Natural killer cell (primary cell): ENCODE results near the gene ATP10D. TPM values are rescaled to one million over a fixed set of nuclear protein-coding genes. Genes with fewer than 3 reads are reported as not detected.

Experiments used
- ATAC-seq, 3 donors: fragments of 150-1000 bp in 2 of 3; fragments of 200-7000 bp in 1 of 3; cut with Tn5 transposase; 1 replicate in 1 of 3; 2 replicates in 2 of 3; pipeline ENCODE4 v1.10.0; 2021; ENCODE audit warnings: mild to moderate bottlenecking in 2 of 3, moderate library complexity in 2 of 3
- DNase-seq, 2 donors: peaks; one replicate each; pipeline versions ENCODE4 v3.0.0 to v3.0.0-alpha.2; 2013 to 2021; ENCODE audit warnings: mixed read lengths in 1 of 2
- H3K27ac ChIP-seq: one replicate; pipeline ENCODE4 v1.5.1; 2013; ENCODE audit warnings: mild to moderate bottlenecking, low read length
- H3K27me3 ChIP-seq: one replicate; pipeline ENCODE4 v1.6.1; 2013; ENCODE audit warnings: low read length; ENCODE audit not compliant: control insufficient read depth, insufficient read depth
- H3K36me3 ChIP-seq: one replicate; pipeline ENCODE4 v1.6.1; 2013; ENCODE audit warnings: low read length; ENCODE audit not compliant: control insufficient read depth, insufficient read depth
- H3K4me1 ChIP-seq: one replicate; pipeline ENCODE4 v1.6.1; 2013; ENCODE audit warnings: low read length; ENCODE audit not compliant: control insufficient read depth, insufficient read depth
- H3K4me3 ChIP-seq: one replicate; pipeline ENCODE4 v1.5.1; 2013; ENCODE audit warnings: low read length
- H3K9me3 ChIP-seq: one replicate; pipeline ENCODE4 v1.6.1; 2013; ENCODE audit warnings: low read length; ENCODE audit not compliant: control insufficient read depth, insufficient read depth
- H3K27ac Mint-ChIP-seq, 2 donors: one replicate each; pipeline ENCODE4 v1.8.0; 2022; ENCODE audit warnings: mild to moderate bottlenecking in 2 of 2, mixed read lengths in 2 of 2, moderate library complexity in 1 of 2
- H3K27me3 Mint-ChIP-seq, 2 donors: one replicate each; pipeline ENCODE4 v1.8.0; 2022; ENCODE audit warnings: low read depth in 2 of 2, mixed read lengths in 2 of 2
- H3K36me3 Mint-ChIP-seq: one replicate; pipeline ENCODE4 v1.8.0; 2022; ENCODE audit warnings: mixed read lengths
- H3K4me1 Mint-ChIP-seq, 2 donors: one replicate each; pipeline ENCODE4 v1.8.0; 2022; ENCODE audit warnings: mixed read lengths in 2 of 2
- H3K4me3 Mint-ChIP-seq: one replicate; pipeline ENCODE4 v1.8.0; 2022; ENCODE audit warnings: mild to moderate bottlenecking, moderate library complexity, mixed read lengths
- H3K9me3 Mint-ChIP-seq, 2 donors: one replicate each; pipeline ENCODE4 v1.8.0; 2022; ENCODE audit warnings: mixed read lengths in 2 of 2
- WGBS: methylation state at CpG from one replicate; pipeline ENCODE4 v1.1.7; 2013; ENCODE audit warnings: missing lambda C conversion rate; ENCODE audit not compliant: insufficient coverage; 5-methylcytosine and 5-hydroxymethylcytosine counted together
- intact Hi-C: fragments of 100-400 bp; cut with micrococcal nuclease; formaldehyde crosslinking; loops from one replicate; pipeline ENCODE4 v1.14.2; 2022
- total RNA-seq, 4 donors: library from RNA; stranded (reverse); fragments of 120-200 nt in 1 of 4; gene quantifications; one replicate each; pipeline versions ENCODE4 v1.2.3 to v1.2.4, GENCODE V29; 2013 to 2022
- TF ChIP-seq, protein P1 (sequence below): fragments of 200-600 bp; IDR thresholded peaks from one replicate; pipeline ENCODE4 v1.8.0; 2022; ENCODE audit warnings: antibody characterized with exemption

ATP10D gene
- total RNA-seq, 3 donors from 2014 or later (not counting 1 experiment from before 2014, with no cell fraction given): 19.8 to 79.3 (median 28.0) TPM

DNA sequence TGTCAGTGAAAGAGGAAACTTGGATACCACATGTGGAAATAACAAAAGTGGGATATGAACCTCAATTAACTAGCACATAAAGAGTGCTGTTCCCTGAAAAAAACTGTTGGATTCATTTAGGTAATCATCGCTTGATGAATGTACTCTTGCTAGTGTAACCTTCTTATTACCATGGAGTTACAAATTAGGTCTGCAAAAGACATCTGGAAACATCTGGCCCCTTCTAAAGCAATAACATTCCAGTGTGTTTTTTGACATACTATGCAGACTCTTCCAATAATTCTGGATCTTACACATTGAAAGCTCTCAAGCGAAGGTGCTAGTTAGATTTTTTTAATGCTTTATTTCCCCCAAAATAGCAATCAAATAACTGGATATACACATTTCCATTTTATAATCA is 134.6 kb downstream of the ATP10D start:
- Mint-ChIP-seq H3K9me3 (no peaks in the 10 kb centered on the region), H3K4me1 (no peaks in the 10 kb centered on the region), H3K27me3 (peaks cover 0 to 2% of the 10 kb centered on the region in 2 donors), H3K27ac (no peak overlapping the region), H3K36me3 (no peaks in the 10 kb centered on the region), H3K4me3 (no peak overlapping the region)
- intact Hi-C loops: no loop called here
- DNase-seq: no peak
- no peaks in the 10 kb centered on the region for H3K4me1 ChIP-seq
- no peaks in the 10 kb centered on the region for H3K36me3 ChIP-seq
- TF ChIP-seq, protein P1, sequence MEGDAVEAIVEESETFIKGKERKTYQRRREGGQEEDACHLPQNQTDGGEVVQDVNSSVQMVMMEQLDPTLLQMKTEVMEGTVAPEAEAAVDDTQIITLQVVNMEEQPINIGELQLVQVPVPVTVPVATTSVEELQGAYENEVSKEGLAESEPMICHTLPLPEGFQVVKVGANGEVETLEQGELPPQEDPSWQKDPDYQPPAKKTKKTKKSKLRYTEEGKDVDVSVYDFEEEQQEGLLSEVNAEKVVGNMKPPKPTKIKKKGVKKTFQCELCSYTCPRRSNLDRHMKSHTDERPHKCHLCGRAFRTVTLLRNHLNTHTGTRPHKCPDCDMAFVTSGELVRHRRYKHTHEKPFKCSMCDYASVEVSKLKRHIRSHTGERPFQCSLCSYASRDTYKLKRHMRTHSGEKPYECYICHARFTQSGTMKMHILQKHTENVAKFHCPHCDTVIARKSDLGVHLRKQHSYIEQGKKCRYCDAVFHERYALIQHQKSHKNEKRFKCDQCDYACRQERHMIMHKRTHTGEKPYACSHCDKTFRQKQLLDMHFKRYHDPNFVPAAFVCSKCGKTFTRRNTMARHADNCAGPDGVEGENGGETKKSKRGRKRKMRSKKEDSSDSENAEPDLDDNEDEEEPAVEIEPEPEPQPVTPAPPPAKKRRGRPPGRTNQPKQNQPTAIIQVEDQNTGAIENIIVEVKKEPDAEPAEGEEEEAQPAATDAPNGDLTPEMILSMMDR: no peak
- ATAC-seq: no peak
- peaks cover 4% of the 10 kb centered on the region for H3K27me3 ChIP-seq
- no peaks in the 10 kb centered on the region for H3K9me3 ChIP-seq
- 94% methylated on average over 2 of the region's 2 CpGs for WGBS
- H3K4me3 ChIP-seq: no peak overlapping the region
- H3K27ac ChIP-seq: no peak overlapping the region

DNA sequence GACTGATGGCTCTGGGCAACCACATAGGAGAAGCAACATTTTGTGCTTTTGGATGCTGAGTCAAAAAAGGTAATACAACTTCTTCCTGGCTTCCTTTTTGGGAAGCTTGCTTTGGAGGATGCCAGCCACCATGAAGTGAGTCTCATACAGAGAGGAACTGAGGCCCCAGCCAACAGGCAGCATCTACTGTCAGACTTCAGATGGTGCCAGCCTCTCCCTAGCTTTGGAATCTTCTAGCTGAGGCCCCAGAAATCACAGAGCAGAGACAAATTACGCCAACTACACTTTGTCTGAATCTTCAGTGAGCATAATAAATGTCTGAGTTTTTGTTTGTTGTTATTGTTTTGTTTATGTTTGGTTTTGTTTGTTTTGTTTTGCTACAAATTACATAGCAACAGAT is 136.1 kb downstream of the ATP10D start:
- TF ChIP-seq, protein P1: no peak
- Mint-ChIP-seq H3K27me3 (peaks cover 0 to 2% of the 10 kb centered on the region in 2 donors), H3K36me3 (no peaks in the 10 kb centered on the region), H3K4me3 (no peak overlapping the region), H3K4me1 (no peaks in the 10 kb centered on the region), H3K27ac (no peak overlapping the region), H3K9me3 (no peaks in the 10 kb centered on the region)
- H3K9me3 ChIP-seq: no peaks in the 10 kb centered on the region
- ATAC-seq: no peak
- H3K4me1 ChIP-seq: no peaks in the 10 kb centered on the region
- H3K27ac ChIP-seq: no peak overlapping the region
- no peaks in the 10 kb centered on the region for H3K27me3 ChIP-seq
- WGBS: 93% methylated on average over 1 of the region's 1 CpG
- H3K4me3 ChIP-seq: no peak overlapping the region
- intact Hi-C loops: no loop called here
- DNase-seq: no peak
- H3K36me3 ChIP-seq: no peaks in the 10 kb centered on the region

DNA sequence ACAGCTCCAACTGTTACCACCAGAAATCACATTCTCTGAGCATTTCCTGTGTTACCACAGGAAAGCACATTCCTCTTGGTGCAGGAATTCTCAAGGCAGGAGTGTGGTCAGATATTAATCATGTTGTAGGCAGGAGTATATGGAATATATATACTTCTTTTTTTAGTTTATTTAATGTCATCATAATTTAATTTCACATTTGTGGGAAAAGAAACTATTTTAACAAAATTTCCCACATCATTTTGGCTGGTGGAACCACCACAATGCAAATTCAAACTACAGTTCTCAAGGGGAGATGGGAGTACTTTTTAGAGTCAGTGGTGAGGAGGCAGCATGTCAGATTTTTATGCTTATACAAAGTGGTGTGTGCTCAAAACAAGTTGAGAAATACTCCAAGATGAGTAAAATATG is 139.0 kb downstream of the ATP10D start:
- Mint-ChIP-seq H3K27ac (no peak overlapping the region), H3K36me3 (no peaks in the 10 kb centered on the region), H3K4me1 (no peaks in the 10 kb centered on the region), H3K4me3 (no peak overlapping the region), H3K27me3 (peaks cover 0 to 4% of the 10 kb centered on the region in 2 donors), H3K9me3 (no peaks in the 10 kb centered on the region)
- Histone ChIP-seq H3K9me3 (no peaks in the 10 kb centered on the region), H3K27me3 (no peaks in the 10 kb centered on the region), H3K36me3 (no peaks in the 10 kb centered on the region), H3K4me3 (no peak overlapping the region), H3K4me1 (no peaks in the 10 kb centered on the region), H3K27ac (no peak overlapping the region)
- no peak for ATAC-seq
- intact Hi-C loops: no loop called here
- no peak for DNase-seq
- TF ChIP-seq, protein P1: no peak

DNA sequence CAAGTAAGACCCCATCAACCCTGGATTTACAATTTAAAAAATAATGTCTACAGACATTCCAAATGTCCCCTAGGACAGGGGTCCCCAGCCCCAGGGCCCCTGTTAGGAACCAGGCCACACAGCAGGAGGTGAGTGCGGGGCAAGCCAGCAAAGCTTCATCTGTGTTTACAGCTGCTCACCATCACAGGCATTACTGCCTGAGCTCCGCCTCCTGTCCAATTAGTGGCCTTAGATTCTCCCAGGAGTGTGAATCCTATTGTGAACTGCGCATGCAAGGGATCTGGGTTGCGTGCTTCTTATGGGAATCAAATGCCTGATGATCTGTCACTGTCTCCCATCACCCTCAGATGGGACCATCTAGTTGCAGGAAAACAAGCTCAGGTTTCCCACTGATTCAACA is 146.1 kb downstream of the ATP10D start:
- ATAC-seq: no peak
- Histone ChIP-seq H3K9me3 (no peaks in the 10 kb centered on the region), H3K36me3 (no peaks in the 10 kb centered on the region), H3K27me3 (no peaks in the 10 kb centered on the region), H3K27ac (no peak overlapping the region), H3K4me1 (no peaks in the 10 kb centered on the region), H3K4me3 (no peak overlapping the region)
- no peak overlapping the region for H3K4me3 Mint-ChIP-seq
- WGBS: 95% methylated on average over 4 of the region's 4 CpGs
- no peaks in the 10 kb centered on the region for H3K4me1 Mint-ChIP-seq
- intact Hi-C loops: no loop called here
- H3K9me3 Mint-ChIP-seq: no peaks in the 10 kb centered on the region
- TF ChIP-seq, protein P1: no peak
- H3K27ac Mint-ChIP-seq: no peak overlapping the region
- no peak for DNase-seq
- H3K27me3 Mint-ChIP-seq: peaks cover 7 to 12% of the 10 kb centered on the region in 2 donors
- H3K36me3 Mint-ChIP-seq: no peaks in the 10 kb centered on the region
